CD4-positive, alpha-beta T cell treated with Interleukin-6 for 4 hours (primary cell): Measurements from ENCODE around the gene NTF4.
"Not testable (repeated sequence)": the region's sequence is repeated elsewhere in the genome, so short reads cannot be mapped to it uniquely, and the experiment has no call there.

Experiments used
- DNase-seq: peaks from one replicate; pipeline ENCODE4 v3.0.0-alpha.2; 2020; ENCODE audit warnings: mixed read lengths

NTF4 gene

GRCh38 chr19:49056101-49056901 is 8.3 kb downstream of the NTF4 start:
- peak; percentile 64 for DNase-seq

DNA sequence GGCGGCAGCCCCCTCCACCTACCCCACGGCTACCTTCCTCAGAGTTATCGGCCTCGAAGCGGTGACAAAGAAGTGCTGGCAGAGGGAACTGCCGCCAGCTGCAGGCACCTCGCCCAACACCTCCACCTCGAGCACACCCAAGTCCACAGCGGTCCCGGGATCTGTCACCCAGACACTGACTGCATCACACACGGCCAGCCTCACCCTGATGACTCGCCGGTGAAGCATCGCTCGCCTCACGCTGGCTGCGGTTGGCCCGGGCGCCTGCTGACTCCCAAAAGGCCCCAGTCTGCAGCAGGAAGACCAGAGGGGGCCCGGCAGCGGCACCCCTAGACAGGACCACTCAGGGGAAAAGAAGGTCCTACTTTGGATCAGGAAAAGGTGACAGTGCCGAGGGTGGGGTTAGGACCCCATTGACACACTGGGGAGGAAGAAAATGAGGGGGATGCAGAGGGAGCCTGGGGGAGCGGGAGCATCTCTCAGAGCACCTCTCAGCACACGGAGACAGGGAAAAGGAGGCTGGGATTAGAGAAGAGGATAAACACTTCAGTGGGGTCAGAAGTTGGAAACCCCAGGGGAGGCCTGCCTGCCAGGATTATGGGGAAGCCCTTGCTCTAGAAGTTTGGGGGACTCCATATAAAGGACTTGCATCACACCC is 14.1 kb downstream of the NTF4 start:
- not testable (repeated sequence) for DNase-seq

DNA sequence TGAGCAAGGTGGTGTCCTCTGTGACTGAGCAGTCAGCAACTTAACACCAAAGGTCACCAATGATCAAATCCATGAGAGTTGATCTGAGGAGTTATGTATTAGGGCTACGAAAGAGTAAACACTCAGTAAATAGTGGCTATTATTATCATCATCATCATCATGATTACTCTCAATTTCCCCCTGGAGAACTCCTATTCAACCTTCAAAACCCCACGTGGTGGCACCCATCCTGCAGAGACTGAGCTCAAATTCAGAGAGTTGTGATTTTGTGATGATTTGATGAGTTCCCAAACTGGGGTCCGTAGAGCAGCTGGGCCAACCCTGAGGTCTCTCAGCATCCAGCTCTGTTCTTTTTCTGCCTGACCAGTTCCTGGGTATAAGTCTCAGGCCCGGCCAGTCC is 14.8 kb downstream of the NTF4 start:
- DNase-seq: not testable (repeated sequence)

- not testable (repeated sequence) for DNase-seq
Observed at GRCh38 chr19:49049011-49049410, 15.6 kb downstream of the NTF4 start, which contains the start of gene CGB8. TSS of gene CGB8 (minus strand) at chr19:49049111. CDS start at chr19:49048739, 372 bp downstream.

GRCh38 chr19:49043548-49043947 is 21.1 kb downstream of the NTF4 start, which contains the start of gene CGB5:
TSS of gene CGB5 (plus strand) at chr19:49043848. CDS start at chr19:49044210, 362 bp downstream.
- DNase-seq: not testable (repeated sequence)

DNA sequence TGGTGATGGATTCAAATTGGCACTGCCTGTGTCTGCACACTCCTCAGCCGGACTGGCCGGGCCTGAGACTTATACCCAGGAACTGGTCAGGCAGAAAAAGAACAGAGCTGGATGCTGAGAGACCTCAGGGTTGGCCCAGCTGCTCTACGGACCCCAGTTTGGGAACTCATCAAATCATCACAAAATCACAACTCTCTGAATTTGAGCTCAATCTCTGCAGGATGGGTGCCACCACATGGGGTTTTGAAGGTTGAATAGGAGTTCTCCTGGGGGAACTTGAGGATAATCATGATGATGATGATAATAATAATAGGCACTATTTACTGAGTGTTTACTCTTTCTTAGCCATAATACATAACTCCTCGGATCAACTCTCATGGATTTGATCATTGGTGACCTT is 22.0 kb downstream of the NTF4 start:
- not testable (repeated sequence) for DNase-seq

GRCh38 chr19:49042177-49042576 is 22.4 kb downstream of the NTF4 start:
- no peak for DNase-seq

- DNase-seq: not testable (repeated sequence)
Observed at GRCh38 chr19:49039736-49040135, 24.9 kb downstream of the NTF4 start.

- not testable (repeated sequence) for DNase-seq
Observed at GRCh38 chr19:49038557-49039276, 25.9 kb downstream of the NTF4 start.

GRCh38 chr19:49038111-49038510 is 26.5 kb downstream of the NTF4 start:
- not testable (repeated sequence) for DNase-seq

DNA sequence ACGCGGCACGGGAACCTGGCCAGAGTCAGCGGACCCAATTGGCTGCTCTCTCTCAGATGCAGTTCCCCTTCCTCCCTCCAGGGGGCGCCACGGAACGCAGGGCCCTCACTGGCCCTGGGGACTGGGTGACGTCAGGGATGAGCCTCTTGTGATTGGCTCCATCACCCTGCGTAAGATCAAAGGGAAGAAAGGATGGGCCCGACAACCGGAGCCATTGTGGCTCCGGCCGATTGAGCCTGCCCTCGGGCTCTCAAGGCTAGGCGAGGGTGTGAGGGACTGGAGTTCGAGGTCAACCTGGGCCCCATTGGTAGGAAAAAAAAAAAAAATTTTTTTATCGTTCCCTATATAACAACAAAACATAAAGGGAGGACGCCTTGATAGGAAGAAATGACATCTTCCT is 27.8 kb downstream of the NTF4 start, which contains the start of gene CGB1:
Gene CGB1, minus strand, starts transcription at position 81 of the 400 bp plus-strand sequence. CDS start 184 bp downstream, outside the sequence.
- DNase-seq: not testable (repeated sequence)

- peak; percentile 38 for DNase-seq
Observed at GRCh38 chr19:49031642-49032301, 32.8 kb downstream of the NTF4 start, which contains the start of gene CGB2. TSS of gene CGB2 (plus strand) at chr19:49031890. CDS start at chr19:49032096, 206 bp downstream.

- not testable (repeated sequence) for DNase-seq
Observed at GRCh38 chr19:49030323-49030722, 34.3 kb downstream of the NTF4 start.

- not testable (repeated sequence) for DNase-seq
Observed at GRCh38 chr19:49029749-49030148, 34.9 kb downstream of the NTF4 start.

GRCh38 chr19:49028686-49029085 is 35.9 kb downstream of the NTF4 start:
- DNase-seq: not testable (repeated sequence)

GRCh38 chr19:49025599-49025998 is 39.0 kb downstream of the NTF4 start:
- DNase-seq: not testable (repeated sequence)

DNA sequence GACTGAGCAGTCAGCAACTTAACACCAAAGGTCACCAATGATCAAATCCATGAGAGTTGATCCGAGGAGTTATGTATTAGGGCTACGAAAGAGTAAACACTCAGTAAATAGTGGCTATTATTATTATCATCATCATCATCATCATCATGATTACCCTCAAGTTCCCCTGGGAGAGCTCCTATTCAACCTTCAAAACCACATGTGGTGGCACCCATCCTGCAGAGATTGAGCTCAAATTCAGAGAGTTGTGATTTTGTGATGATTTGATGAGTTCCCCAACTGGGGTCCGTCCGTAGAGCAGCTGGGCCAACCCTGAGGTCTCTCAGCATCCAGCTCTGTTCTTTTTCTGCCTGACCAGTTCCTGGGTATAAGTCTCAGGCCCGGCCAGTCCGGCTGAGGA is 39.5 kb downstream of the NTF4 start:
- not testable (repeated sequence) for DNase-seq

DNA sequence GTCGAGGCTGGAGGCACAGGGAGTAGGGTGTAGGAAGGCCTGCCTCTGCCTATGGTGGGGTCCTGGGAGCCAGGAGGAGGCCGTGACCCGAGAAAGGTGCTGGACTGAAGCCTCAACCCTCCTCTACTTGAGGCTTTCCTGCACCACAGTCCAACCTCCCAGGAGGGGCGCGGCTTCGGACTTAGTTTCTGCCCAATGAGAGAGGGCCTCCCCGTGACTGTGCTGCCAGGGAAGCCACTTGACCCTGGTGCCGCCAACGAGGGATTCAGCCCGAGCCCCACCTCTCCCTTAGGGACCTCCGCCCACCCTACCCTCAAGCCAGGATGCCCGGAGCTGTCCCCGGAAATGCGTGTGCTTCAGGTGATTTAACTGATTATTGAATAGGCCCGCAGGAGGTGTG is 40.4 kb downstream of the NTF4 start, which contains the start of gene CGB3:
Gene CGB3, minus strand, starts transcription at position 101 of the 400 bp plus-strand sequence. CDS start 362 bp downstream, outside the sequence.
- DNase-seq: not testable (repeated sequence)

DNA sequence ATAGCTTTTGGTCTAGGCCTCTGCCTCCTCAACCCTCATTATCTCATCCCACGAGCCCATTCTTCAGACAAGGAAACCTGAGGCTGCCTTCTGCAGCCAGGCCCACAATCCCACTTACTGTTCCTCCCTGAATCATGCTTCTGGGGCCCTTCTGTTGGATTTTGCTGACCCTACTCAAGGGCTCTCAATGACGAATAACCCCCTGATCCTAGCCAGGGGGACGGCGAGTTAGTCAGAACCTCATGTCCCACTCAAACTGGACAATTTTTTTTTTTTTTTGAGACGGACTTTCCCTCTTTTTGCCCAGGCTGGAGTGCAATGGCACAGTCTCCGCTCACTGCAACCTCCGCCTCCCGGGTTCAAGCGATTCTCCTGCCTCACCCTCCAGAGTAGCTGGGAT is 42.5 kb downstream of the NTF4 start:
- DNase-seq: no peak

- no peak for DNase-seq
Observed at GRCh38 chr19:49020931-49021895, 43.4 kb downstream of the NTF4 start.

- DNase-seq: no peak
Observed at GRCh38 chr19:49020342-49020741, 44.3 kb downstream of the NTF4 start.
